NCI-H128 (cell line): Measurements from ENCODE around the gene SERINC2.
A peak's percentile ranks its signal among the peaks of the same experiment; 100 is the strongest.
"Not testable (repeated sequence)": the region's sequence is repeated elsewhere in the genome, so short reads cannot be mapped to it uniquely, and the experiment has no call there.

ENCODE experiments used
- DNase-seq: peaks from one replicate; lab custom pipeline; 2025; ENCODE audit not compliant: unreplicated experiment; lab: John Stamatoyannopoulos, UW

Gene SERINC2

GRCh38 chr1:31382379-31382989, 30.5 kb upstream of the SERINC2 start:
- no peak for DNase-seq

GRCh38 chr1:31383967-31384366, 29.0 kb upstream of the SERINC2 start:
- DNase-seq, result no peak

GRCh38 chr1:31386576-31387243, 26.3 kb upstream of the SERINC2 start:
- not testable (repeated sequence) for DNase-seq

- no peak for DNase-seq
Measured at GRCh38 chr1:31387612-31388011, 25.4 kb upstream of the SERINC2 start.

GRCh38 chr1:31389616-31390015, 23.4 kb upstream of the SERINC2 start:
- DNase-seq, result no peak

- no peak for DNase-seq
Measured at GRCh38 chr1:31390071-31390470, 22.9 kb upstream of the SERINC2 start.

- DNase-seq, result no peak
Measured at GRCh38 chr1:31393463-31393862, 19.6 kb upstream of the SERINC2 start.

GRCh38 chr1:31394584-31395193, 18.3 kb upstream of the SERINC2 start:
- DNase-seq, result peak; percentile 90

GRCh38 chr1:31396633-31397351, 16.2 kb upstream of the SERINC2 start:
- no peak for DNase-seq

GRCh38 chr1:31397360-31398095, 15.5 kb upstream of the SERINC2 start:
- no peak for DNase-seq

- DNase-seq, result no peak
Measured at GRCh38 chr1:31398246-31398645, 14.8 kb upstream of the SERINC2 start.

- DNase-seq, result no peak
Measured at GRCh38 chr1:31399976-31400375, 13.0 kb upstream of the SERINC2 start.

- DNase-seq, result no peak
Measured at GRCh38 chr1:31400393-31400792, 12.6 kb upstream of the SERINC2 start.

GRCh38 chr1:31401241-31401640, 11.8 kb upstream of the SERINC2 start:
- no peak for DNase-seq

- DNase-seq, result no peak
Measured at GRCh38 chr1:31405578-31406245, 7.3 kb upstream of the SERINC2 start.

GRCh38 chr1:31407029-31407626, 5.9 kb upstream of the SERINC2 start:
- no peak for DNase-seq

- DNase-seq, result no peak
Measured at GRCh38 chr1:31408788-31409318, 4.2 kb upstream of the SERINC2 start.

- no peak for DNase-seq
Measured at GRCh38 chr1:31409946-31410858, 2.8 kb upstream of the SERINC2 start.

GRCh38 chr1:31410871-31411270, 2.1 kb upstream of the SERINC2 start:
- no peak for DNase-seq
